CD1c-positive myeloid dendritic cell (primary cell): ENCODE measurements around the gene HRK.

Experiments used
- DNase-seq: peaks from one replicate; pipeline ENCODE4 v3.0.0-alpha.2; 2016; ENCODE audit errors: extremely low spot score

HRK gene

GRCh38 chr12:116881325-116881876 is at the start of gene HRK:
Gene HRK (minus strand): TSS chr12:116881441. CDS start chr12:116881307, 134 bp downstream.
- no peak for DNase-seq

DNA sequence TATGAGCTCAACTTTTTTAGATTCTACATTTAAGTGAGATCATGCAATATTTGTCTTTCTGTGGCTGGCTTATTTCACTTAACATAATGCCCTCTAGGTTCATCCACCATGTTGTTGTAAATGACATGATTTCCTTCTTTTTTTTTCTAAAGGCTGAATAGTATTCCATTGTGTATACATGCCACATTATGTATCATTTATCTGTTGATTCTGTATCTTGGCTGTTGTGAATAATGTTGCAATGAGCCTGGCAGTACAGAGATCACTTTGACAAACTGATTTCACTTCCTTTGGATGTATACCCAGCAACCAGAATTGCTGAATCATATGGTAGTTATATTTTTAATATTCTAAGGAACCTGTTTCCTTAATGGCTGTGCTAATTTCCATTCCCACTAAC is 48.6 kb upstream of the HRK start:
- peak; percentile 28 for DNase-seq

- no peak for DNase-seq
Observed at GRCh38 chr12:116928504-116928903, 47.3 kb upstream of the HRK start.

GRCh38 chr12:116927244-116927940 is 46.2 kb upstream of the HRK start:
- DNase-seq = no peak

DNA sequence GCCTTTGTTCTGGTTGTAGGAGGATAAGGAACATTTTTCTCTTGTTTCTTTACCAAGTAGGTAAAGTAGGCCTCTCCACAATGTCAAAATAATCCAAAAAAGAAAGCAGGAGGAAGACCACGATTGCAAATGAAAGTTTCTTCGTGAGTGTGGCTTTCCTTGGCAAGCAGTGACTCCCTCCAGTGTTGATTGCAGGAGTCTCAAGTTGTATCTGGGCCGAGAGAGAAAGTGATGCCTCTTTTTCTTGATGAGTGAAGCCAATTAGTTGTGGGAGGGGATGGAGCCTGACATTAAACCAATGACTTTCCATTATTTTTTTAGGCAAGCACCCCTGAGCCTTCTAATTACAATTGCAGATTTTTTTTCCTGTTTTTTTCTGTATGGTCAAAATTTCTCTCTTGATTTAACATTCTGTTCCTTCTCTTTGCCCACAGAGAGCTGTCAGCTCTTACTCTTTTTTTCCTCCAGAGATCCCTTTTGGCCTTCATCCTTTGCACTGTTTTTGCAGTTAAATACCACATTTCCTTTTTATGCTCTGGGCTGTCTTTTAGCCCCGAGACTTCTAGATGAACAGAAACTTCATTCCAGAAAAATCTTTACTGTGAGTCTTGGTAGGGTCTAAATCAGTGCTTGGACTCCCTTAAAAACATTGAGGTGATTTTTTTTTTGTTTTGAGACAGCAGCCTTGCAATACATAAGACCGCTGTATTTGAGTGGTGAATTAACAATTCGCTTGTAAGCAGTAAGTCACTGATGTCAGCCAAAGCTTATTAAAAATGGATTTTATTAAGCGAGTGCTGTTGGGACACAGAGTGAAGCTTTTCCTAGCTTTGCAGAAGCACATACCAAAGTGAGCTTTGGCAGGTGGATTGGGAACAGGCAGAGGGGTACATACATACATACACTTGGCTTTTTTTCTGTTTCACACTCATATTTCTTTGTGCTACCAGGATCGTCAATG is 45.3 kb upstream of the HRK start:
- DNase-seq = no peak

DNA sequence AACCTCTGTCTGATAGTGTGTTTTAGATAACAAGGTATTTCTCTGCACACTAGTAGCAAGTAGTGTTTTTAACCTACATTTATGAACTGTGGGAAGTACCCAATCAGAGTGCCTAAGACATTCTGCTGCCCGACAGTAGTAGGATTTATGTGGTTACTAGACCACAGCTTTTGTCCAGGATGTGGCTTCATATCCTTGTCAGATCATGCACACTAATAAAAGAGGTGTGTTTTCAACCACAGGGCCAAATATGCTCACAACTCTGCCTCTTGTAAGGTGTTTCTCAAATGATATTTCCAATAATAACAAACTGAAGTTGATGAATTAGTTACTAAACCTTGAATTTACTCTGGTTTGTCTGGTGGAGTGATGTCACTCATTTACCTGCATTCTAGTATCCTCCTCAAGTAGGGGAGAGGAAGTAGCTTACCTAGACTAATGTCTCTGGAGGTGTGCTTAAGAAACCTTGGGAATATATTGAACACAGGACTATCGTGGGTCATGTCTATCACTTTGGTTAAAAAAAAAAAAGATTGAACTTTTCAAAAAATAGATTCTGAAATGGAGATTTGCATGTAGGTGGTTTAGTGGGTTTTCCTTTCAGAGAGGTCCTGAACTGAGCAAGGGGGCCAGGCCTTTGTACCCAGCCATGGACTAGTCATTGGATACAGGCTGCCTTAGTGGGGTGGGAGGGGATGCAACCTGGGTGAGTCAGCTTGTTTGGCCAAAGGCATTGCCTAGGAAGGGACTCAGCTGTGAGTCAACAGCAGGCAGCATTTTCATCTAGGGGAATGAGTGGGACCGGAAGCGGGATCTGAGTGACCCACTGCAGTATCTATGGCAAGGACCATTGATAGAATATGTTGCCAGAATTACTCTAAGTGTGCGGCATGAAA is 43.6 kb upstream of the HRK start:
- no peak for DNase-seq

DNA sequence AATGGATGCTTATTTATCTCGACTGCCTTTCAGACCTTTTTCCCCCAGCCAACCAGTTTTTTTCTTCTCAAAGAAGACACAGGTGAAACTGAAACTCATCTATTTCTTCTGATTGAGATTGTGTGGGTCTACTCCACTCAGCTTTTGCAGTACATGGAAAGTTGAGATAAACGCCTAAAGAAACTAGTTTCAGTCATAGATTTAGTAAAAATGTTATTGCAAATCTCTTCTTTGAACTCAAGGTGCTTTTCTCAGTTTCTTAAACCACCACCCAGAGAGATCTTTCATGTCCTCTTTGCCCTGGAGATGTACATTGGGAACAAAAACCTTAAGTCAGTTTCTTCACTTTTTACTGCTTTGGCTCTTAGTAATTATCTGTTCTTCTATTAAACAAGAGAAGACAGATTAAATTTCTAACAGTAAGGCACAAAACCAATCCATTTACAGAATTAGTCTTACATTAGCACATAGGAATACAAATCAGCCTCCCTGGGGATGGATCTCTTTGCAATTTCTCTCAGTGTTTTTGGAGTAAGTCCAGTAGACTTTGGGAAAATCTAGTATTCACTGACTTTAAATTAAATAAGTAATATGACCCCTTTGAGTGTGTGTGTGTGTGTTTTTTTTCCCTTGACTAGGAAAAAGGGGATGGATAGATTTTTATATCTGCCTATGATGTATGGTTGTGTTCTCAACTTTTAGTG is 41.1 kb upstream of the HRK start:
- no peak for DNase-seq

DNA sequence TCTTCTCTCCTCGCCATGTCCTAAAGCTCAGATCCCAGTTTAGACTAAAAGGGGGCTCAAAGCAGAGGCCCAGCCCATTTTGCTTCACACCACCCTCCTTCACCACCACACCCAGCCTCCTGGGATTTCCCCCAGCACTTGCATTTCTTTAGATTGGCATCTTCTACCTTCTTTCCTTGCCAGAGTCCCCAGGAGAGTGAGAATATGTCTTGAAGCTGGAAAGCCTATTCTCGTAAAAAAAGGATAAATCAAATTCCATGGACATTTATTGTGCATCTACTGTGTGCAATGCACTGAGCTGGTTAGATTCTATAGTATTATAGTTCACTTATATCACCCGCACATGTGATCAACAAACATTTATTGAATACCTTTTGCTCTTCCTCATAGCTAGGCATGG is 39.7 kb upstream of the HRK start:
- DNase-seq = no peak

DNA sequence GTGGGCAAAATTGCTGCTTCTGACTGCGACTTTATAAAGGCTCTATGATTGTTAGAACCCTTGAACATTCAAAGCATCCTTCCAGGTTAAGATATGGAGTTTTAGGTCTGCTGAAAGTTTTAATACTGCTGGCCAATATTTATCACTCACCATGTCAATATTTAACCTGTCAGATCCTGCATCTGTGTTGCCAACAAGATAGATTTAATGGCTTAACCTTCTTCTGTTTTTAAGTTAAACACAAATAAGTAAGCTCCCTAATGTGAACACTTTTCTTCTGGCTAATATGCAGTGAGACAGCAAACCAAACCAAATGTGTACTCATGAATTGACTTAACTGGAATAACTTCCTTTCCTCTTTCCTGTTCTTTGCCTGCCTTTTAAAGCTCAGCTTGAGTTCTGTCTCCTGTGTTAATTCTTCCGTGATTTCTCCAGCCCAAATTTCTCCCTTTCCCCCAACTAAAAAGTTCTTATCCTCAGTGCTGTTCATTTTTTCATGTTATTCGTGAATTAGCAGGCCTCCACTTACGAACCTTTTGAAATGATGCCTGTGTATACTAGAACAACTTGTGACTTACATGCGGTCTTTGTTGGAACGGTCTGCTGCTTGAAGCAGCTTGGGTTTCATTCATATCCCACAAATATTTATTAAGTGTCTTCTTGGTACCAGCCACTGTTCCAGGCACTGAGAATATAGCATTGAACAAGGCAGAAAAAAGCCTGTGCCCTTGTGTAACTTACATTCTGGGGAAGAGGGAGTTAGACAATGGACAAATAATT is 38.7 kb upstream of the HRK start:
- no peak for DNase-seq

DNA sequence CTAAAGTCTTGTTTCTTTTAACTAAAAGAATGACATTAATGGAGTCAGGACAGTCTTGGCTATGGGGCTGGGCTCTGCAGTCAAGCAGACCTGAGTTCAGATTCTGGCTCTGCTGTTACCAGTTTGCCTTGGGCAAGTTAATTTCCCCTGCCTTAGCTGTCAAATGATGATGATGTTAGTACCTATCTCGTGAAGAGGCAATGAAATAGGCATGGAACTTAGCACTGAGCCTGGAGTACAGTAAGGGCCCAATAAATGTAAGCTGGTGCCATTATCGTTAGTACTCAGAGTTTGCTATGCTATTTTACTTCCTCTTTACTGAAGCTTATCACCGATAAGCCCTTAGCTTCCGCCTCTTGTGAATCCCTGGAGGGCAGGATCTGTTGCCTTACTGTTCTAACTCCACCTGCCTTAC is 38.0 kb upstream of the HRK start:
- peak; percentile 12 for DNase-seq

GRCh38 chr12:116918464-116918863 is 37.2 kb upstream of the HRK start:
- DNase-seq = peak; percentile 57

DNA sequence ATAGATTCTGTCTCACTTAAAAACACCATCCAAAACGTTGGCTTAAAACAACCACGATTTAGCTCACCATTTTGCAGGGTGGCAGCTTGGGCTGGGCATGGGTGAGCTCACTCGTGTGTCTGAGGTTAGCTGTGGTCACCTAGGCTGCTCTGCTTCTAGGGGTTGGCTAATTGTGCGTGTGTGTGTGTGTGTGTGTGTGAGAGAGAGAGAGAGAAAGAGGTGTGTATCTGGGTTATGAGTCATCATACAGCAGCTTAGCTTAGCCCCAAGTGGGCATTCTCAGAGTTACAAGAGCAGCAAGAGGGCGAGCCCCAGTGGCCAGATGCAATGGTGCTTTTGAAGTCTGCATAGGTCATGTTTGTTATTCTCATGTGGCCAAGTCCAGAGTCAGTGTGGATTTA is 35.5 kb upstream of the HRK start:
- peak; percentile 43 for DNase-seq

- DNase-seq = no peak
Observed at GRCh38 chr12:116916122-116916521, 34.9 kb upstream of the HRK start.

- DNase-seq = no peak
Observed at GRCh38 chr12:116915326-116915725, 34.1 kb upstream of the HRK start.

DNA sequence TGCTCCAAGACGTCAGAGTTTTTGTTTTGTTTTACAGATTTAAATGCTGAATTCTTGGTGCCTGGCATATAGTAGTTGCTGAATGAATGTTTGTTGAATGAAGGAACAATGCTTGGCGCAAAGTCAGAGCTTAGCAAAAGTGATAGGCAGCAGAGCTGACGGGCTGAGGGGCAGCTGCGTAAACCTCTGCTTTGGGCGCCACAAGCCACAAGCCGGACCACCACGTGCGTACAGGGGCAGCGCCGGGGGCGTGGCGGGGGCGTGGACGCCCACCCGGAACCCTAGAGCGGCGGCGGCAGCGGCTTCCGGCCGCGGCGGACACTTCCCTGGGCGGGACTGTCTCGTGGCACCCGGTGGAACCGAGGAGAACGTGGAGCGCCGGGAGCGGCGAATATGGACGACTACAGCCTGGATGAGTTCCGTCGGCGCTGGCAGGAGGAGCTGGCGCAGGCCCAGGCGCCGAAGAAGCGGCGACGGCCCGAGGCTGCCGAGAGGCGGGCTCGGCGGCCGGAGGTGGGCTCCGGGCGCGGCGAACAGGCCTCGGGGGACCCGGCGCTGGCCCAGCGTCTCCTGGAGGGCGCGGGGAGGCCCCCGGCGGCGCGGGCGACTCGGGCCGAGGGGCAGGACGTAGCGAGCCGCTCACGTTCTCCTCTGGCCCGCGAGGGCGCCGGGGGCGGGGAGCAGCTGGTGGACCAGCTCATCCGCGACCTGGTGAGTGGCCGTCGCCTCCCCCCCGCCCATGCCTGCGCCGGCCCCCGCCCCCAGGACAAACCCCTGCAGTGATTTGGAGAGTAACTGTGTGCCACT is 29.6 kb upstream of the HRK start, which contains the start of gene FBXW8:
Gene FBXW8 (plus strand): TSS at position 306 of the 807 bp plus-strand sequence. CDS start 88 bp downstream, at position 394.
- DNase-seq = peak; percentile 66

DNA sequence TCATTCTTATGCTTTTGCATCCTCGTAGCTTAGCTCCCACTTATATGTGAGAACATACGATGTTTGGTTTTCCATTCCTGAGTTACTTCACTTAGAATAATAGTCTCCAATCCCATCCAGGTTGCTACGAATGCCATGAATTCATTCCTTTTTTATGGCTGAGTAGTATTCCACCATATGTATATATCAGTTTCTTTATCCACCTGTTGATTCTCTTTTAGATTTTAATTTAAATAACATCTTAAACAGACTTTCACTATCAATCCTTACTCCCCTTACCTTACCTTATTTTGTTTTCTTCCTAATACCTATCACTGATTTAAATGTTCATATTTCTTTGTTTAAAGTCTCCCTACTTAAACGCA is 29.0 kb upstream of the HRK start:
- no peak for DNase-seq

DNA sequence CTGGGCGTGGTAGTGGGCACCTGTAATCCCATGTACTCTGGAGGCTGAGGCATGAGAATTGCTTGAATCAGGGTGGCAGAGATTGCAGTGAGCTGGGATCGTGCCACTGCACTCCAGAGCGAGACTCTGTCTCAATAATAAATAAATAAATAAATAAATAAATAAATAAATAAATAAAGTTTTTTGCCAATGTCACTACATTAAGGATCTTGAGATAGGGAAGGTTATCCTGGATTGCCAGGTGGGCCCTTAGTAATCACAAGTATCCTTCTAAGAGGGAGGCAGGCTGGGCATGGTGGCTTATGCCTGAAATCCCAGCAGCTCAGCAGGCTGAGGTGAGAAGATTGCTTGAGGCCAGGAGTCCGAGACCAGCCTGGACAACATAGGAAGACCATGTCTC is 25.0 kb upstream of the HRK start:
- no peak for DNase-seq

DNA sequence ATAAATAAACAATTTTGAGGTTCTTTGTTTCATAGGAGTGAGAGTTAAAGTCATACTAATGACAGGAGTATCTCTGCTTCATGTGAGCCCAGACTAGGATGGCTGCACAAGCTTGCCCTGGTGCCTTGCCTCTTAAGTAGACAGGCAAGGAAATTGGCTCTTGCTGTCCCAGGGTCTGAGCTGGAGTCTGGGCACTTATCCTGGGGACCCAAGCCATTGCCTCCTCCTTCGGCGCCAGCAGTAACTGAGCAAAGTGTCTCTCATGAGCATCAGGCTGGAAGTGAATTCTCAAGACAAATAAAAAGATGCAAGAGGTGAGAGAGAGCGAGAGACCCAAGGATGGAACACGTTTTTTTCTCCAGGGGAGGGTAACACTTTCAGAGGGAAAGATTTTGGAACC is 22.6 kb upstream of the HRK start:
- DNase-seq = no peak

DNA sequence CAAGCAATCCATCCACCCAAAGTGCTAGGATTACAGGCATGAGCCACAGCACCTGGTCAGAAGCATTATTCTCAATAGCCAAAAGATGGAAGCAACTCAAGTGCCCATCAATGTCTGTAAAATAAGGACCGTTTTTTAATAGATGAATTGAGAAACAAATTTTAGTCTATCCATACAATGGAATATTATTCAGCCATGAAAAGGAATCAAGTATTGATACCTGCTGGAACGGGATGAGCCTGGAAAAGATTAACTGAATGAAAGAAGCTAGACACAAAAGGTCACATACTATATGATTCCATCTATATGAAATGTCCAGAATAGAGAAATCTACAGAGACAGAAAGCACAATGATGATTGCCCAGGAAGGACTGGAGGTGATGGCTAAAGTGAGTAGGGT is 20.4 kb upstream of the HRK start:
- no peak for DNase-seq
